Measurements from ENCODE around the gene ZNF408. TPM values are rescaled to one million over a fixed set of nuclear protein-coding genes. Genes with fewer than 3 reads are reported as not detected.
"Not testable (repeated sequence)": the region's sequence is repeated elsewhere in the genome, so short reads cannot be mapped to it uniquely, and the experiment has no call there.

The ZNF408 gene
- total RNA-seq, 1 donor from 2014 or later, result 9.3 TPM

- TF ChIP-seq CTCF (IDR thresholded peaks at IDR 0.05), result no peak
- no peaks in the 10 kb centered on the region for H3K27me3 ChIP-seq
- peaks cover 37% of the 10 kb centered on the region for H3K4me1 ChIP-seq
- no peak overlapping the region for H3K4me3 ChIP-seq
- no peaks in the 10 kb centered on the region for H3K9me3 ChIP-seq
- no peak for ATAC-seq
- H3K27ac ChIP-seq, result no peak overlapping the region
- peaks cover 40% of the 10 kb centered on the region for H3K36me3 ChIP-seq
- no peak for DNase-seq
- intact Hi-C loops (cut with DNase I), result no loop called here
Observed at GRCh38 chr11:46698597-46698996, 2.2 kb upstream of the ZNF408 start.

GRCh38 chr11:46701078-46701654 lies 335 bp downstream of the ZNF408 start:
- no peak for TF ChIP-seq CTCF (IDR thresholded peaks at IDR 0.05)
- H3K27me3 ChIP-seq, result no peaks in the 10 kb centered on the region
- no peak for DNase-seq
- H3K4me3 ChIP-seq, result peak overlapping the region; percentile 100
- ATAC-seq, result no peak
- H3K9me3 ChIP-seq, result no peaks in the 10 kb centered on the region
- H3K4me1 ChIP-seq, result peaks cover 37% of the 10 kb centered on the region
- H3K27ac ChIP-seq, result peak overlapping the region; percentile 98
- intact Hi-C loops (cut with DNase I), result no loop called here
- peaks cover 39% of the 10 kb centered on the region for H3K36me3 ChIP-seq

GRCh38 chr11:46705070-46705688 lies 4.3 kb downstream of the ZNF408 start:
- intact Hi-C loops (cut with DNase I), result no loop called here
- H3K36me3 ChIP-seq, result peaks cover 47% of the 10 kb centered on the region
- no peak overlapping the region for H3K27ac ChIP-seq
- no peaks in the 10 kb centered on the region for H3K9me3 ChIP-seq
- TF ChIP-seq CTCF (IDR thresholded peaks at IDR 0.05), result no peak
- no peak overlapping the region for H3K4me3 ChIP-seq
- peaks cover 10% of the 10 kb centered on the region for H3K4me1 ChIP-seq
- H3K27me3 ChIP-seq, result no peaks in the 10 kb centered on the region
- ATAC-seq, result no peak
- DNase-seq, result no peak

- H3K27me3 ChIP-seq, result no peaks in the 10 kb centered on the region
- ATAC-seq (no peak), DNase-seq (no peak)
- no peaks in the 10 kb centered on the region for H3K9me3 ChIP-seq
- peaks cover 47% of the 10 kb centered on the region for H3K36me3 ChIP-seq
- no peak for TF ChIP-seq CTCF (IDR thresholded peaks at IDR 0.05)
- no peak overlapping the region for H3K4me3 ChIP-seq
- H3K27ac ChIP-seq, result no peak overlapping the region
- H3K4me1 ChIP-seq, result peaks cover 9% of the 10 kb centered on the region
- intact Hi-C loops (cut with DNase I), result no loop called here
Observed at GRCh38 chr11:46706886-46707285, 6.1 kb downstream of the ZNF408 start.

- H3K4me1 ChIP-seq; DNase-seq; ATAC-seq; H3K4me3 ChIP-seq; H3K27me3 ChIP-seq; H3K9me3 ChIP-seq; intact Hi-C loops (cut with DNase I); H3K27ac ChIP-seq: not testable (repeated sequence)
- H3K36me3 ChIP-seq, result peaks cover 26% of the 10 kb centered on the region
Observed at GRCh38 chr11:46709351-46709750, 8.5 kb downstream of the ZNF408 start.

GRCh38 chr11:46710821-46711269 lies 10.0 kb downstream of the ZNF408 start:
- Histone ChIP-seq H3K27ac (peak overlapping the region; percentile 45), H3K9me3 (no peaks in the 10 kb centered on the region), H3K4me1 (peaks cover 3% of the 10 kb centered on the region), H3K36me3 (peaks cover 11% of the 10 kb centered on the region), H3K27me3 (no peaks in the 10 kb centered on the region), H3K4me3 (no peak overlapping the region)
- intact Hi-C loops (cut with DNase I), result no loop called here
- no peak for TF ChIP-seq CTCF (IDR thresholded peaks at IDR 0.05)
- ATAC-seq (peak; percentile 63), DNase-seq (no peak)

All from upper lobe of right lung (tissue), 1 donor.